ENCODE measurements around the gene ABCG2. TPM values are rescaled to one million over a fixed set of nuclear protein-coding genes. Genes with fewer than 3 reads are reported as not detected.
"Not testable (repeated sequence)": the region's sequence is repeated elsewhere in the genome, so short reads cannot be mapped to it uniquely, and the experiment has no call there.

The ABCG2 gene
- total RNA-seq, 2 experiments from 2014 or later = 0.75 to 0.81 TPM

- H3K4me1 Mint-ChIP-seq (ENCODE audit: low read depth) = peaks cover 14% of the 10 kb centered on the region
- intact Hi-C loops (cut with micrococcal nuclease) = loop anchor here (2.0 kb wide), 1 partner anchor 364 kb away; the partner anchor contains the start of gene PYURF
- no peaks in the 10 kb centered on the region for H3K36me3 Mint-ChIP-seq
- ChIA-PET POLR2A (no interaction called here), CTCF (no interaction called here)
- H3K27me3 Mint-ChIP-seq = peaks cover 6% of the 10 kb centered on the region
- no peak overlapping the region for H3K27ac Mint-ChIP-seq
- H3K4me3 Mint-ChIP-seq = peak overlapping the region; percentile 71
- no peak for DNase-seq
- no peaks in the 10 kb centered on the region for H3K9me3 Mint-ChIP-seq
Observed at GRCh38 chr4:88159229-88159725, 838 bp upstream of the ABCG2 start.

- ChIA-PET CTCF (interaction anchor here (1.2 kb wide), 1 partner anchor 125 kb away, joined by 4 read pairs; no protein-coding TSS in a partner anchor), POLR2A (no interaction called here)
- H3K27ac Mint-ChIP-seq = peak overlapping the region; percentile 55
- no peak for DNase-seq
- intact Hi-C loops (cut with micrococcal nuclease) = loop anchor here (1.0 to 2.0 kb wide), 3 partner anchors 38 to 365 kb away; partner anchors contain the start of genes PPM1K and PYURF
- no peaks in the 10 kb centered on the region for H3K36me3 Mint-ChIP-seq
- no peaks in the 10 kb centered on the region for H3K9me3 Mint-ChIP-seq
- H3K4me3 Mint-ChIP-seq = peak overlapping the region; percentile 68
- H3K4me1 Mint-ChIP-seq (ENCODE audit: low read depth) = peaks cover 14% of the 10 kb centered on the region
- peaks cover 6% of the 10 kb centered on the region for H3K27me3 Mint-ChIP-seq
Observed at GRCh38 chr4:88158038-88158488, 376 bp downstream of the ABCG2 start.

- DNase-seq; H3K4me3 Mint-ChIP-seq; H3K36me3 Mint-ChIP-seq; POLR2A ChIA-PET; CTCF ChIA-PET; intact Hi-C loops (cut with micrococcal nuclease); H3K27me3 Mint-ChIP-seq; H3K27ac Mint-ChIP-seq; H3K4me1 Mint-ChIP-seq (ENCODE audit: low read depth); H3K9me3 Mint-ChIP-seq: not testable (repeated sequence)
Observed at GRCh38 chr4:88152331-88152730, 6.1 kb downstream of the ABCG2 start.

- ChIA-PET POLR2A (no interaction called here), CTCF (no interaction called here)
- Mint-ChIP-seq H3K4me3 (no peak overlapping the region), H3K27me3 (peaks cover 1% of the 10 kb centered on the region), H3K27ac (no peak overlapping the region), H3K4me1 (ENCODE audit: low read depth) (no peaks in the 10 kb centered on the region), H3K9me3 (no peaks in the 10 kb centered on the region), H3K36me3 (no peaks in the 10 kb centered on the region)
- DNase-seq = no peak
- intact Hi-C loops (cut with micrococcal nuclease) = no loop called here
Observed at GRCh38 chr4:88148560-88148959, 9.9 kb downstream of the ABCG2 start.

GRCh38 chr4:88147799-88148217, 10.6 kb downstream of the ABCG2 start:
- Mint-ChIP-seq H3K9me3 (no peaks in the 10 kb centered on the region), H3K27me3 (peaks cover 1% of the 10 kb centered on the region), H3K4me3 (no peak overlapping the region), H3K27ac (no peak overlapping the region), H3K36me3 (no peaks in the 10 kb centered on the region), H3K4me1 (ENCODE audit: low read depth) (no peaks in the 10 kb centered on the region)
- no peak for DNase-seq
- ChIA-PET CTCF (no interaction called here), POLR2A (no interaction called here)
- intact Hi-C loops (cut with micrococcal nuclease) = no loop called here

- H3K36me3 Mint-ChIP-seq = no peaks in the 10 kb centered on the region
- ChIA-PET POLR2A (no interaction called here), CTCF (no interaction called here)
- H3K4me1 Mint-ChIP-seq (ENCODE audit: low read depth) = no peaks in the 10 kb centered on the region
- H3K9me3 Mint-ChIP-seq = no peaks in the 10 kb centered on the region
- DNase-seq = no peak
- H3K27ac Mint-ChIP-seq = no peak overlapping the region
- intact Hi-C loops (cut with micrococcal nuclease) = no loop called here
- no peak overlapping the region for H3K4me3 Mint-ChIP-seq
- H3K27me3 Mint-ChIP-seq = peaks cover 1% of the 10 kb centered on the region
Observed at GRCh38 chr4:88146891-88147290, 11.5 kb downstream of the ABCG2 start.

- intact Hi-C loops (cut with micrococcal nuclease) = no loop called here
- H3K9me3 Mint-ChIP-seq = no peaks in the 10 kb centered on the region
- H3K27me3 Mint-ChIP-seq = peaks cover 1% of the 10 kb centered on the region
- no peak for DNase-seq
- ChIA-PET POLR2A (no interaction called here), CTCF (no interaction called here)
- no peaks in the 10 kb centered on the region for H3K4me1 Mint-ChIP-seq (ENCODE audit: low read depth)
- no peak overlapping the region for H3K4me3 Mint-ChIP-seq
- H3K36me3 Mint-ChIP-seq = no peaks in the 10 kb centered on the region
- no peak overlapping the region for H3K27ac Mint-ChIP-seq
Observed at GRCh38 chr4:88144866-88145300, 13.6 kb downstream of the ABCG2 start.

- ChIA-PET CTCF (interaction anchor here (0.5 to 0.6 kb wide), 2 partner anchors 607 to 1527 kb away, joined by 3 to 5 read pairs; no protein-coding TSS in a partner anchor), POLR2A (interaction anchor here (0.6 kb wide), 1 partner anchor 613 kb away, joined by 3 read pairs; no protein-coding TSS in a partner anchor)
- H3K4me3 Mint-ChIP-seq = no peak overlapping the region
- no peaks in the 10 kb centered on the region for H3K4me1 Mint-ChIP-seq (ENCODE audit: low read depth)
- no peaks in the 10 kb centered on the region for H3K9me3 Mint-ChIP-seq
- no peak overlapping the region for H3K27ac Mint-ChIP-seq
- H3K27me3 Mint-ChIP-seq = peaks cover 1% of the 10 kb centered on the region
- no peak for DNase-seq
- intact Hi-C loops (cut with micrococcal nuclease) = no loop called here
- no peaks in the 10 kb centered on the region for H3K36me3 Mint-ChIP-seq
Observed at GRCh38 chr4:88144048-88144447, 14.4 kb downstream of the ABCG2 start.

GRCh38 chr4:88143504-88143903, 14.9 kb downstream of the ABCG2 start:
- POLR2A ChIA-PET = interaction anchor here (0.6 kb wide), 1 partner anchor 614 kb away, joined by 3 read pairs; no protein-coding TSS in a partner anchor
- DNase-seq = no peak
- Mint-ChIP-seq H3K36me3 (no peaks in the 10 kb centered on the region), H3K27me3 (peaks cover 1% of the 10 kb centered on the region), H3K9me3 (no peaks in the 10 kb centered on the region), H3K4me1 (ENCODE audit: low read depth) (no peaks in the 10 kb centered on the region), H3K4me3 (no peak overlapping the region), H3K27ac (no peak overlapping the region)
- CTCF ChIA-PET = interaction anchor here (0.9 kb wide), 1 partner anchor 34 kb away, joined by 3 read pairs; no protein-coding TSS in a partner anchor
- intact Hi-C loops (cut with micrococcal nuclease) = no loop called here

- H3K27me3 Mint-ChIP-seq = no peaks in the 10 kb centered on the region
Observed at GRCh38 chr4:88138561-88138960, 19.9 kb downstream of the ABCG2 start.

GRCh38 chr4:88137112-88137511, 21.3 kb downstream of the ABCG2 start:
- intact Hi-C loops (cut with micrococcal nuclease) = no loop called here
- Mint-ChIP-seq H3K27ac (no peak overlapping the region), H3K4me1 (ENCODE audit: low read depth) (no peaks in the 10 kb centered on the region), H3K4me3 (no peak overlapping the region), H3K9me3 (no peaks in the 10 kb centered on the region), H3K27me3 (peaks cover 1% of the 10 kb centered on the region), H3K36me3 (no peaks in the 10 kb centered on the region)
- ChIA-PET POLR2A (no interaction called here), CTCF (no interaction called here)
- DNase-seq = no peak

More at GRCh38 chr4:88138561-88138960, 19.9 kb downstream of the ABCG2 start:
- no peak overlapping the region for H3K27ac Mint-ChIP-seq
- H3K36me3 Mint-ChIP-seq = no peaks in the 10 kb centered on the region
- intact Hi-C loops (cut with micrococcal nuclease) = no loop called here
- ChIA-PET POLR2A (no interaction called here), CTCF (no interaction called here)
- no peak for DNase-seq
- H3K4me1 Mint-ChIP-seq (ENCODE audit: low read depth) = no peaks in the 10 kb centered on the region
- no peak overlapping the region for H3K4me3 Mint-ChIP-seq
- H3K9me3 Mint-ChIP-seq = no peaks in the 10 kb centered on the region

GRCh38 chr4:88136249-88136648, 22.2 kb downstream of the ABCG2 start:
- CTCF ChIA-PET = no interaction called here
- no peaks in the 10 kb centered on the region for H3K9me3 Mint-ChIP-seq
- no peaks in the 10 kb centered on the region for H3K36me3 Mint-ChIP-seq
- POLR2A ChIA-PET = no interaction called here
- DNase-seq = no peak
- no peak overlapping the region for H3K27ac Mint-ChIP-seq
- H3K4me1 Mint-ChIP-seq (ENCODE audit: low read depth) = no peaks in the 10 kb centered on the region
- H3K4me3 Mint-ChIP-seq = no peak overlapping the region
- intact Hi-C loops (cut with micrococcal nuclease) = no loop called here
- peaks cover 1% of the 10 kb centered on the region for H3K27me3 Mint-ChIP-seq

- intact Hi-C loops (cut with micrococcal nuclease) = no loop called here
Observed at GRCh38 chr4:88135356-88135663, 23.1 kb downstream of the ABCG2 start.

More at GRCh38 chr4:88135356-88135663, 23.1 kb downstream of the ABCG2 start:
- no peak overlapping the region for H3K4me3 Mint-ChIP-seq
- H3K36me3 Mint-ChIP-seq = no peaks in the 10 kb centered on the region
- H3K4me1 Mint-ChIP-seq (ENCODE audit: low read depth) = no peaks in the 10 kb centered on the region
- DNase-seq = no peak
- peaks cover 1% of the 10 kb centered on the region for H3K27me3 Mint-ChIP-seq
- CTCF ChIA-PET = no interaction called here
- POLR2A ChIA-PET = no interaction called here
- H3K9me3 Mint-ChIP-seq = no peaks in the 10 kb centered on the region
- H3K27ac Mint-ChIP-seq = no peak overlapping the region
